Measurements from ENCODE around the gene RNF166. TPM values are rescaled to one million over a fixed set of nuclear protein-coding genes. Genes with fewer than 3 reads are reported as not detected.

The RNF166 gene
- total RNA-seq, 1 experiment from 2014 or later, result 19.8 TPM

DNA sequence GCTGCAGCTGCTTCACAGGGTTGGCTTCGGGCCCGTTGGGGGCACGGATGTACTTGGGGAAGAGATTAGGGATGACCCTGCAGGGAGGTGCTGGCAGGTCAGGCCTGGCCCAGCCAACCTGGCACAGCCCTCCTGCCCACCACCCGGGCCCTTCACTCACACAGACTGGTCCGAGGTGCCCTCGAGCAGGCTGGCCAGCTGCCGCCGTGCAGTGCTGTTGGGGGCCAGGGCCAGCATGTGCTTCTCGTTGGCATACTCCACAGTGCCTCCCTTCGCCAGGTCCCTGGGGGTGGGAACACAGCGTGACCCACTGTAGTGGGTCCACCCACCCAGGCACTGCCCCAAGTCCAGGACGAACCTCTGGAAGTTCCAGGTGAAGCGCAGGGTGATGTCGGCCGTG lies 10.0 kb upstream of the RNF166 start:
- no peak for DNase-seq (ENCODE audit: low read depth, low spot score)
- intact Hi-C loops (cut with micrococcal nuclease; ENCODE audit: unreplicated experiment), result no loop called here
- ATAC-seq, result no peak
- Histone ChIP-seq H3K4me3 (ENCODE audit: low read depth in 2 of 2, low read length in 2 of 2) (no peak overlapping the region), H3K27me3 (ENCODE audit: control insufficient read depth, insufficient read depth, low read length) (no peaks in the 10 kb centered on the region), H3K36me3 (ENCODE audit: control insufficient read depth, insufficient read depth, low read length) (peaks cover 2% of the 10 kb centered on the region), H3K9me3 (ENCODE audit: control insufficient read depth, insufficient read depth, low read depth, low read length) (no peaks in the 10 kb centered on the region), H3K4me1 (ENCODE audit: control insufficient read depth, insufficient read depth, low read length) (no peaks in the 10 kb centered on the region; the same call in 1 of the 2 replicates), H3K27ac (ENCODE audit: low read length) (no peak overlapping the region)
- ChIA-PET POLR2A (no interaction called here), CTCF (interaction anchor here (0.6 kb wide), 1 partner anchor 21 kb away, joined by 3 read pairs; no protein-coding TSS in a partner anchor)
- in situ Hi-C loops (cut with HindIII; ENCODE audit: low pct_unique_long_range_greater_than_20kb, low sequenced_read_pairs), result no loop called here
- TF ChIP-seq POLR2AphosphoS5 (IDR thresholded peaks at IDR 0.05; ENCODE audit: low read depth, low read length) (no peak), SIN3A (IDR thresholded peaks at IDR 0.05; ENCODE audit: borderline replicate concordance, insufficient read depth, low read depth, low read length) (no peak), TCF7L2 (IDR thresholded peaks at IDR 0.05; ENCODE audit: low read depth, low read length) (no peak)
- TF ChIP-seq, protein P1, sequence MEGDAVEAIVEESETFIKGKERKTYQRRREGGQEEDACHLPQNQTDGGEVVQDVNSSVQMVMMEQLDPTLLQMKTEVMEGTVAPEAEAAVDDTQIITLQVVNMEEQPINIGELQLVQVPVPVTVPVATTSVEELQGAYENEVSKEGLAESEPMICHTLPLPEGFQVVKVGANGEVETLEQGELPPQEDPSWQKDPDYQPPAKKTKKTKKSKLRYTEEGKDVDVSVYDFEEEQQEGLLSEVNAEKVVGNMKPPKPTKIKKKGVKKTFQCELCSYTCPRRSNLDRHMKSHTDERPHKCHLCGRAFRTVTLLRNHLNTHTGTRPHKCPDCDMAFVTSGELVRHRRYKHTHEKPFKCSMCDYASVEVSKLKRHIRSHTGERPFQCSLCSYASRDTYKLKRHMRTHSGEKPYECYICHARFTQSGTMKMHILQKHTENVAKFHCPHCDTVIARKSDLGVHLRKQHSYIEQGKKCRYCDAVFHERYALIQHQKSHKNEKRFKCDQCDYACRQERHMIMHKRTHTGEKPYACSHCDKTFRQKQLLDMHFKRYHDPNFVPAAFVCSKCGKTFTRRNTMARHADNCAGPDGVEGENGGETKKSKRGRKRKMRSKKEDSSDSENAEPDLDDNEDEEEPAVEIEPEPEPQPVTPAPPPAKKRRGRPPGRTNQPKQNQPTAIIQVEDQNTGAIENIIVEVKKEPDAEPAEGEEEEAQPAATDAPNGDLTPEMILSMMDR (IDR thresholded peaks at IDR 0.05), result no peak
- TF ChIP-seq, protein P2, sequence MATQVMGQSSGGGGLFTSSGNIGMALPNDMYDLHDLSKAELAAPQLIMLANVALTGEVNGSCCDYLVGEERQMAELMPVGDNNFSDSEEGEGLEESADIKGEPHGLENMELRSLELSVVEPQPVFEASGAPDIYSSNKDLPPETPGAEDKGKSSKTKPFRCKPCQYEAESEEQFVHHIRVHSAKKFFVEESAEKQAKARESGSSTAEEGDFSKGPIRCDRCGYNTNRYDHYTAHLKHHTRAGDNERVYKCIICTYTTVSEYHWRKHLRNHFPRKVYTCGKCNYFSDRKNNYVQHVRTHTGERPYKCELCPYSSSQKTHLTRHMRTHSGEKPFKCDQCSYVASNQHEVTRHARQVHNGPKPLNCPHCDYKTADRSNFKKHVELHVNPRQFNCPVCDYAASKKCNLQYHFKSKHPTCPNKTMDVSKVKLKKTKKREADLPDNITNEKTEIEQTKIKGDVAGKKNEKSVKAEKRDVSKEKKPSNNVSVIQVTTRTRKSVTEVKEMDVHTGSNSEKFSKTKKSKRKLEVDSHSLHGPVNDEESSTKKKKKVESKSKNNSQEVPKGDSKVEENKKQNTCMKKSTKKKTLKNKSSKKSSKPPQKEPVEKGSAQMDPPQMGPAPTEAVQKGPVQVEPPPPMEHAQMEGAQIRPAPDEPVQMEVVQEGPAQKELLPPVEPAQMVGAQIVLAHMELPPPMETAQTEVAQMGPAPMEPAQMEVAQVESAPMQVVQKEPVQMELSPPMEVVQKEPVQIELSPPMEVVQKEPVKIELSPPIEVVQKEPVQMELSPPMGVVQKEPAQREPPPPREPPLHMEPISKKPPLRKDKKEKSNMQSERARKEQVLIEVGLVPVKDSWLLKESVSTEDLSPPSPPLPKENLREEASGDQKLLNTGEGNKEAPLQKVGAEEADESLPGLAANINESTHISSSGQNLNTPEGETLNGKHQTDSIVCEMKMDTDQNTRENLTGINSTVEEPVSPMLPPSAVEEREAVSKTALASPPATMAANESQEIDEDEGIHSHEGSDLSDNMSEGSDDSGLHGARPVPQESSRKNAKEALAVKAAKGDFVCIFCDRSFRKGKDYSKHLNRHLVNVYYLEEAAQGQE (IDR thresholded peaks at IDR 0.05; ENCODE audit: insufficient read depth in 1 of 2, low read depth in 2 of 2, low read length in 1 of 2), result no peak
- no TSS peak for BruUV-seq (replicated peaks)

DNA sequence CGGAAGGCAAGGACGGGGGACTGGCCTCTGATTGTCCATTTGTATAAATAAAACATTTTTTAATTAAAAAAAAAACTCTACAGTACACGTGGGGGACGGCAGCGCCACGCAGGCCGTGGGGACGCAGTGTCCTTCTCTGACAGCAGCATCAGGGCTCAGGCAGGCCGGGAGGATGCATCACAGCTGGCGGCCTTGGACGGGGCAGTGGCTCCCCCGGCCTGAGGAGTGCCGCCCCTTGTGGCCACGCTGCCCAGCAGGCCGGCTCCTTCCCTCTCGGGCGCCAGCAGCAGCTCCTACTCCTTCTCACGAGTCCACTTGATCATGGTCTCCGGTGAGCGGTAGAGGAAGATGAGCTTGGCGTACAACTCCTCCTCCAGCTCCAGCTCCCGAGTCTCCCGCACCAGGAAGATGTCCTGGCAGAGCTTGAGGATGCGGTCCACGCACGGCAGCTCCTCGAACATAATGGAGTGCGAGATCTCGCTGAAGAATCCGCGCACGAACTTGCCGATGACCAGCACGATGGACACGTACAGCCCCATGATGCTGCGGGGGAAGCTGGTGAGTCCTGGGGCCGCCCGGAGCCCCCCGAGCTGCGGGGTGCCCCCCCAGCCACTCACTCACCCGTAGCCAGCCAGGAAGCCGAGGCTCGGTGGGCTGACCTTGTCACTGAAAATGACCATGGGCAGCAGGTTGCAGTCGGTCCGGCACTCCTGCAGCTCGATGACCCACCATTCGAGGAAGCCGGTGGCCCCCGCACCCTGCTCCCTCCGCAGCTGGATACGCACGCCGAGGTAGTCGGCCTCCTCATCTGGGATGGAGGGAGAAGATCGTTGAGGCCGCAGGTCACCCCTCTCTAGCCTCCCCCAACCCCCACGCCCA lies 9.3 kb upstream of the RNF166 start:
- TF ChIP-seq TCF7L2 (IDR thresholded peaks at IDR 0.05; ENCODE audit: low read depth, low read length) (no peak), POLR2AphosphoS5 (IDR thresholded peaks at IDR 0.05; ENCODE audit: low read depth, low read length) (no peak), SIN3A (IDR thresholded peaks at IDR 0.05; ENCODE audit: borderline replicate concordance, insufficient read depth, low read depth, low read length) (no peak)
- TF ChIP-seq, protein P2 (IDR thresholded peaks at IDR 0.05; ENCODE audit: insufficient read depth in 1 of 2, low read depth in 2 of 2, low read length in 1 of 2), result no peak
- TF ChIP-seq, protein P1 (IDR thresholded peaks at IDR 0.05), result no peak
- ChIA-PET POLR2A (no interaction called here), CTCF (no interaction called here)
- in situ Hi-C loops (cut with HindIII; ENCODE audit: low pct_unique_long_range_greater_than_20kb, low sequenced_read_pairs) (no loop called here), intact Hi-C loops (cut with micrococcal nuclease; ENCODE audit: unreplicated experiment) (no loop called here)
- Histone ChIP-seq H3K9me3 (ENCODE audit: control insufficient read depth, insufficient read depth, low read depth, low read length) (no peaks in the 10 kb centered on the region), H3K4me1 (ENCODE audit: control insufficient read depth, insufficient read depth, low read length) (no peaks in the 10 kb centered on the region; the same call in 1 of the 2 replicates), H3K27me3 (ENCODE audit: control insufficient read depth, insufficient read depth, low read length) (no peaks in the 10 kb centered on the region), H3K4me3 (ENCODE audit: low read depth in 2 of 2, low read length in 2 of 2) (no peak overlapping the region), H3K36me3 (ENCODE audit: control insufficient read depth, insufficient read depth, low read length) (peaks cover 2% of the 10 kb centered on the region), H3K27ac (ENCODE audit: low read length) (no peak overlapping the region)
- no peak for DNase-seq (ENCODE audit: low read depth, low spot score)
- no TSS peak for BruUV-seq (replicated peaks)
- ATAC-seq, result no peak
